Measurements from ENCODE around the gene POLR3H. TPM values are rescaled to one million over a fixed set of nuclear protein-coding genes. Genes with fewer than 3 reads are reported as not detected.

POLR3H gene
- polyA plus RNA-seq, 3 donors: 26.9 to 34.1 (median 30.4) TPM

DNA sequence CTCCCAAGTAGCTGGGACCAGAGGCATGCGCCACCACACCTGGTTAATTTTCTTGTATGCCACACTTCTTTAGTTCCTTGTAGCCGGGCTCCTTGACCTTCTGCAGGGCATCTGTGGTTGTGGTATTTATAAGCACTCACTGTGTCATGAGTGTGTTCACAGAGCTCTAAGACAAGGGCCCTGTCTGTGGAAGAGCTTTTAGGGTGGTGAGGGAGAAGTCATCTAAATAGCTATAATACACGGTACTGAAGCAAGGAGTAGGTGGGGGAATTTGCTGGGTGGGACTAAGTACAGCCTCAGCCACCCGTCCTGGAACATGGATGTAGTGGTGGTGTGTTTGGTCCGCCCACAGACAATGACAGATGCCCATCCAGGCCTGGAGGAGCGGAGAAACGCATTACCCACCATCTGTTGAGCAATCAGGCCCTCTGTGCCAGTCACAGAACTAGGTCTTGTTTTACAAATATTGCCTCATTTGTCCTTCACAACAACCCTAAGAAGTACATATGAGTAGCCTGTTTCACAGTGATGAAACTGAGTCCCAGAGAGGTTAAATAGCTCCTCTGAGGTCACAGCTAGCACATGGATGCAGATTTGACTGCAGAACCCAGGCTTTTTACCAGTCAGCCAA lies 65.3 kb downstream of the POLR3H start:
- no peak for DNase-seq (ENCODE audit: extremely low read depth in 1 of 11, low read depth in 9 of 11, low spot score in 4 of 11)

DNA sequence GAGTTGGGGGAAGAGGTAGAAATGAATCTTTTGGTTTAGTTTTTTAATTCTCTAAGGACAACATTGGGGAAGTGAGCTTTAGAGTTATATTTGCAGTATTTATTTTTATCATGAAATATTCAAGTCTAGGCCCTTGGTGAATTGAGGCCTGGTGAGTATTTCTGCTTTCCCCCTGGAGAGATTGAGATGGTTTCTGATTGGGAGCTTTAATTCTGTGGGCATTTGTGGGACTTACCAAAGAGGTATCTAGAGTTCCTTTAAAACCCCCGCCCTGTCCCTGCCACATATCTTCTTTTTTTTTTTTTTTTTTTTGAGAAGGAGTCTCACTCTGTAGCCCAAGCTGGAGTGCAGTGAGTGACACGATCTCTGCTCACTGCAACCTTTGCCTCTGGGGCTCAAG lies 65.8 kb downstream of the POLR3H start:
- DNase-seq (ENCODE audit: extremely low read depth in 1 of 11, low read depth in 9 of 11, low spot score in 4 of 11): no peak

Other genes starting within 250 kb of the POLR3H start
- 10 to 100 TPM; 71.3 to 99.4 (median 94.7) TPM for gene ZC3H7B, start 242.9 kb downstream of the POLR3H start, polyA plus RNA-seq (ENCODE audit: insufficient read length in 3 of 3)
- gene TEF, start 162.5 kb downstream of the POLR3H start, polyA plus RNA-seq (ENCODE audit: insufficient read length in 3 of 3): 10 to 100 TPM; 15.1 to 18.1 (median 17.2) TPM
- gene TOB2, start 97.7 kb downstream of the POLR3H start, polyA plus RNA-seq (ENCODE audit: insufficient read length in 3 of 3): 10 to 100 TPM; 52.6 to 68.9 (median 55.0) TPM
- 10 to 100 TPM; 43.9 to 57.0 (median 47.4) TPM for gene PHF5A, start 75.8 kb downstream of the POLR3H start, polyA plus RNA-seq (ENCODE audit: insufficient read length in 3 of 3)
- 100 to 1,000 TPM; 119 to 147 (median 145) TPM for gene ACO2, start 75.4 kb downstream of the POLR3H start, polyA plus RNA-seq (ENCODE audit: insufficient read length in 3 of 3)
- 1 to 10 TPM; 5.0 to 8.6 (median 8.4) TPM for gene CSDC2, start 16.5 kb upstream of the POLR3H start, polyA plus RNA-seq (ENCODE audit: insufficient read length in 3 of 3)
- gene PMM1, start 45.4 kb upstream of the POLR3H start, polyA plus RNA-seq (ENCODE audit: insufficient read length in 3 of 3): 10 to 100 TPM; 50.7 to 63.0 (median 57.8) TPM
- gene DESI1, start 76.6 kb upstream of the POLR3H start, polyA plus RNA-seq (ENCODE audit: insufficient read length in 3 of 3): 10 to 100 TPM; 25.0 to 33.6 (median 26.7) TPM
- 100 to 1,000 TPM; 360 to 429 (median 389) TPM for gene XRCC6, start 76.8 kb upstream of the POLR3H start, polyA plus RNA-seq (ENCODE audit: insufficient read length in 3 of 3)
- 100 to 1,000 TPM; 129 to 161 (median 151) TPM for gene SNU13, start 144.4 kb upstream of the POLR3H start, polyA plus RNA-seq (ENCODE audit: insufficient read length in 3 of 3)
- gene MEI1, start 155.0 kb upstream of the POLR3H start, polyA plus RNA-seq (ENCODE audit: insufficient read length in 3 of 3): 1 to 10 TPM; 2.2 to 2.6 (median 2.5) TPM

Measured in renal cortex interstitium (tissue), 11 donors.